SHP77 (cell line): ENCODE measurements around the gene XRN2.

ENCODE experiments used
- DNase-seq, 2 experiments: peaks; one replicate each; lab custom pipeline; 2025; lab: John Stamatoyannopoulos, UW

Gene XRN2

DNA sequence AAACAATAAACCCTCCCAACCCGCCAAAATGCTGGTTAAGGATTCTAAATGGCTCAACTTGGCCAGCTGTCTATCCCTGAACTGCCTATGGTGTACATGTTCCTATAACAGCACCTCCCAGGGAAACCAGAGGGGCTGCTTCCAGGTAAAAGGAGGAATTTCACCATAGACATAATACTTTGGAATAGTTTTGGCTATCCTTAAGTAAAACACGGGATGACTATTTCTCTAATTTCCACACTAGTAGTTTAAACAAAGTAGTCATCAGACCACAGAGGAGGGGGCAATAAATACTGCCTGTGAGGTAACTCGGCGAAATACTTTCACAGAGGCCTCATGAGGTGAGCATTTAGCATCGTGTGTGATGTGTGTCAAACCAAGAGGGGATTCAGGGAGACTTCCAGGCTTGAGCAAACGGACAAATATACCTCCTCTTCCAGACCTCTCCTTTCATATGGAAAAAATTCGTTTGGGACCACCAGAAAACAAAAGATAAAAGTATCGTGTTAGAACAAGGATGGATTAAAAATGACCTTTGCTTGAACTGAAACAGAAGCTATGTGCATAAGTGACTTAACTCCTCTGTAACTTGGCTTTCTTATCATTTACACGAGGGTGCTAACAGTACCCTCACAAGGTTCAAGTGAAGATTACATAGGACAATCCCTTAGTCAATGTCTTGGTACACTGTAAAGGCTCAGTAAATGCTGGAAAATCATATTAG, 1.0 kb upstream of the XRN2 start:
- no peak for DNase-seq

DNA sequence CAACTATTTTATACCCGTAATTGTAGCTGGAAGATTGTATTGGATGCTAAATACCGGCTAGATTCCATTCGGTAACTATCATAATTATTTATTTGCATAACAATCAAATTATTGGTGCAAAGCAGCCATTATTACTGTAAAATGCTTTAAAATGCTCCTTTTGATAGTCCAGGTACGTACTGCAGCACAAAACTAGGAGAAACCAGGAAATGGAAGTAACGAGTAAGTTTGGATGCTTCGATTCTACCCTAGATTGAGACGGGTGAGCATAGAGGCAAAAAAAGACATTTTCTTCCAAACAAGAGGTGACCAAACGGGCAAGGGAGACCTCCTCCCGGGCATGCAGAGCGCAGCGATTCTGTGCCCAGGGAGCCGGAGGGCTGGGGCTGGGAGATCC, 469 bp upstream of the XRN2 start:
- DNase-seq, result no peak

DNA sequence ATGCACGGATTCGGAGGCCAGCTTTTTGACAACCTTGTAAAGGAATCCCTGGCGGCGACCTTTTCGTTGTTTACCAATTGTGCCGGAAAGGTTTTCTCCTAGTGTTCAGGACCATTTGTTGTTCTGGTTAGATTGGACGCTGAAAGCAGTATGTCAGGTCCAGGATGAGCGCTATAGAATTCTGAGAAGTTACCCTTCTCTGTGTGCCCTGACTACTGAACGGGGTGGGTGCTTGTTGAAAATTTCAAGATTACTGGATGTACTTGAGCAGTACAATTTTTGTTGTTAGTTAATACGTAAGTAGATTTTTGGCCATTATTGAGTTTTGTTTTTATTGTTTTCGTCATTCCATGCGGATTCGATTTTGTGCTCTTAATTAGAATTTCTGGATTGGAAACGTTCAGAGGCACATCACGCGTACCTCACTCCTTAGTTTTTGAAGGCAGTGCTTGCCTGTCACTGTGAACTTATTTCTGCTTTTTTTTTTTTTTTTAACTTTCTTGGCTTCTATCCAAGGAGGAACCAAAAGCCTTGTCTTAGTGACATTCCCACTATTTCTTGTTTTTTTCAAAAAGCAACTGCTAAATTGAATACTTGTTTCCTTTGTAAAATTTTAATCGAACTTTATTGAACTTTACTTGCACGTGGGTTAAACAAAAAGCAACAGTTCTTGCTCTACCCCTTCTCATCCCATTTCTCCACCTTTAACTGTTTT, 898 bp downstream of the XRN2 start:
- DNase-seq, result no peak

DNA sequence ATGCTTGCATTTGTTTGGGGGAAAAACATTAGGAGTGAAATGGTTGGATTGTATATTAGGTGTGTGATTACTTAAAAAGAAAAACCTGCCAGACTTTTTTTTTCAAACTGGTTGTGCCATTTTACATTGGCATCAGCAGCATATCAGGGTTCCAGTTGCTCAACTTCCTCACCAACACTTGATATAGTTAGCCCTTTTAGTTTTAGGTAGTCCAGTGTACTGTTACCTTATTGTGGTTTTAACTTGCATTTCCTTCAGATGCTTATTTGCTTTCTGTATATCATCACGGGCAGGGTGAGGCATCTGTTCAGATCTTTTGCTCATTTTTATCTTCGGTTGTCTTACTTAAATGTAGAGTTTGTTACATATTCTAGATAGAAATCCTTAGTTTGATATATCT, 5.2 kb downstream of the XRN2 start:
- DNase-seq, result no peak

DNA sequence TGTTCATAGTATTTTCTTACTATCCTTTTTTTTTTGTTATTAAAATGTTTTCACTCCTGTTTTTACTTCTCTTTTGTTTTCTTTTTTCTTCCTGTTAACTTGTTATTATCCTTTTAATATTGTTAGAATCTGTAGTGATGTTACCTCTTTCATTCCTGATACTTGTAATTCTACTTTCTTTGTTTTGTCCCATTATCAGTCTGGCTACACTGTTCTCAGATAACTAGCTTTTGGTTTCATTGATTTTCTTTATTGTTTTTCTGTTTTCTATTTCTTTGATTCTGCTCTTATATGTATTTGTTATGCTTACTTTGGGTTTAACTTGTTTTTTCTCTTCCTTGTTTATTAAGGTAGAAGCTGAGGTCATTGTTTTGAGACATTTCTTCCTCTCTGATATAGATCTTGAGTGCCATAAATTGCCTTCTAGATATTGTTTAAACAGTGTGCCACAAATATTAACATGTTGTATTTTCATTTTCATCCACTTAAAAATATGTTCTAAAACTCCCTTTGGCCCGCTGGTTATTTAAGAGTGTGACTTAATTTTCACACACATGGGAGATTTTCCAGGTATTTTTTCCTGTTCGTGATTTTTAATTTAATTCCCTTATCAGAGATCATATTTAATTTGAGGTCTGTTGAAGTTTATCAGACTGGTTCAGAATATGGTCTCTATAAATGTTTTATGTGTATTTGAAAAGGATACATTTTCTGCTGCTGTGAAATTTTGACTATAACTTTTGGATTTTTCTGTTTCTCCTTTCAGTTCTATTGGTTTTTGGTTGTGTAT, 6.7 kb downstream of the XRN2 start:
- no peak for DNase-seq

DNA sequence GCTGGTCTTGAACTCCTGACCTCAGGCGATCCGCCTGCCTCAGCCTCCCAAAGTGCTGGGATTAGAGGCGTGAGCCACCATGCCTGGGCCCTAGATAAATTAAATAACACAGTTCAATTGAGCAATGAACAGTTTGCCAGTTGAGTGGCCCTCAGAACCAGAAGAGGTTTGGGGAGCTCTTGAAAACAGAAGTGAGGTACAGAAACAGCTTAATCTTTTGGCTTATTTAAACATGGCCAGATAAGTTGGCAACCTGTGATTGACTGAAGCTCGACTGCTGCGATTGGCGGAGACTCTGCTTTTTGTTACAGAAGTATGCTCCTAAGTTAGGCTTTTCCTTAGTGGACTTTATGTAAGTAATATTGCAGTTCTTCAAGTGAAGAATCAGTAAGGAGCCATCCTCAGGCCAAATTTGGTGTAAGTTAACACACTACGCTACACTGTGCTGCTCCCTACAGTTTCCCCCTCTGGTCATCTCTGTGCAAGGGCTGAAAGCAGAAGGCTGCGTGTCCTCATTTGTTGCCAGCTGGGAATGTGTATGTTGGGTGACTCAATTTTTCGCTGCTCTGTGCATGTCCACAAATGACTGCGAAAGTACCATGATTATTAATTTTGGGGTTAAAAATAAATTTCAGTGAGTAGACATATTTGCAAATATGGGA, 9.8 kb downstream of the XRN2 start:
- DNase-seq, result no peak

DNA sequence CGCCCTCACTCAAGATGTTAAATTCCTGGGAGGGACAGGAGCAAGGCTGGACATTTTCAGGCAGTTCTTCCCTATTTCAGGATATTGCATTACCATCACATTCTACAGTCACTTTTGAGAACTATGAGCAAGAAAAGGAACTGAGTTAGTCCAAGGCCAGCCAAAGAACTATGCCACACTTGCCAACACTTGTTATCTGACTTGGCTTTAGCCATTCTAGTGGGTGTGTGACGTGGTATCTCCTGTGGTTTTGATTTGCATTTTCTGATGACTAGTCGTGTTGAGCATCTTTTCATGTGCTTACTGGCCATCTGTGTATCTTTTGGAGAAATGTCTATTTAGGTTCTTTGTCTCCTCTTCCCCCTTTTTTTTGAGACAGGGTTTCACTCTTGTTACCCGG, 12.0 kb downstream of the XRN2 start:
- DNase-seq, result no peak

DNA sequence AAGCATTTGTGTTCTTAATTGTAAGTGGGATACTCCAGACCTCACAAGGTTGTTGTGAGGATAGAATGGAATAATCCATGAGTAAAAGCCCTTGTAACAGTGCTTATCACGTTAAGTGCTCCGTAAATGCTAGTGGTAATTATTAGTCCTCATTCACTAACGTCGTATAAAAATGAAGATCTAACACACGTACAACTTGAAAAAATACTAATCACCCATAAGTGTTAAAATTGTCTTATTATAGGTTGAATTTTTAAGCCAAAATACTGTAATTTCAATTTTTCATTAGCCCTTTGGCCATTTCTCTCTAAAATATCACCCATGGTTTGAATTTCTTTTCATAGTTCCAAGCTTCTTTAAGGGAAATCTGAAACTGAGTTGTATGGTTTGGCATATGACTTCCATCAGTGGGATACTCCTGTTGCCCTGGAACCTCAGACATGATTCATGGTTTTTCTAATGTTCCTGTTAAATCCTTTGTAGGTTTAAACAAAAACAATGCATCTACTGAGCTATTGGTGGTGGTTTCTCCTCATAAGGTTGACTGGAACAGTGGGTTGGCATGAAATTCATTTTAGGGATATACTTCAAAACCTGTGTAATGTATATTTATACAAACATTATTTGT, 19.1 kb downstream of the XRN2 start:
- DNase-seq, result no peak

DNA sequence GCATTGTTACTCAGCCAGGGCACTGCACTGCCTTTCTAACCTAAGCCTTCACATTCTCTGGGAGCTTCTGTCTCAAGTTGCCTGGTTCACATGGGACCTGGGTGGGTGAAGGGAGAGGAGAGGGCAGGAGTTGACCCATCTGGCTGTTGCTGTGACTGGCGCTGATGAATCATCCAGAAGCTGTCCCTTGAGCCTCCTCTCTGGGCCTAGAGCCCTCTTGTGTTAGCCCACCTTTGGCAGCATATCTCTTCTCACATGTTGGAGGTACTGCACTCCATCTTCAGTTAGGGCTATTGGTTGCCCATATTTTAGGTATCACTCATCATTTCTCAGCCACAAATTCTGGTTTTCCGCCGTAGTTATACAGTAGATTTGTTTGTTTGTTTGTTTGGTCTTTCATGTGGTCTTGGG, 19.8 kb downstream of the XRN2 start:
- no peak for DNase-seq

DNA sequence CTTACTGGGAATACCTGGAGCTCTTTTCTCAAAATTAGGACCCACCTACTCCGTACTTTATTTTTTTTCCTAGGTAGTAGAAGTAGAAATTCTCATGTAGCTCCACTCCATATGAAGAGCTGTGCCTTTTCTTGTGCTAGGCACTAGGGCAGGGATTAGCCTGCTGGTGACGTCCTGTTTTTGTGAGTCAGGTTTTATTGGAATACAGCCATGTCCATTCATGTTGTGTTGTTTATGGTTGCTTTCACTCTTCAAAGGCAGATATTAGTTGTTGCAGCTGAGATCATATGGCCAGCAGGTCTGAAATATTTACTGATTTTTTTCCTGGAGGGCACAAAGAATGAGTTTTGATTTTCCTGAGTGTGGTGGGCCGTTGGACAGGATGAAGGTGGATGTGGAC, 20.5 kb downstream of the XRN2 start:
- no peak for DNase-seq

DNA sequence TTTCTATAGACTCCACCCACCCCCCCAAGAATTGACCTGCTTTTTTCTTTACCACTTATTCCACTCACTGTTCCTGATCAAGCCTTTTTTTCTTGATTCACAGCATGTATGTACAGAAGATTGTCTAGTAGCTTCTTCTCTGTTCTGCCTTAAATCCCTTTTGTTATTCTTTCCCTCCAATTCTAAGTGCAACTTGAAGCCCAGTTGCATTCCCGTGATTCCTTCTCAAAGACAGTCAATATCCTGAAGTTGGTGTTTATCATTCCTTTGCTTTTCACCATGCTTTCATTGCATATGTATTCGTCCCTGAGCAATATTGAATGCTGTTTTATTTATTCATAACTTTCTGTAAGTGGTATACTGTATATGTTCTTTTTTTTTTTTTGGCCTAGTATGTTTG, 21.0 kb downstream of the XRN2 start:
- no peak for DNase-seq

DNA sequence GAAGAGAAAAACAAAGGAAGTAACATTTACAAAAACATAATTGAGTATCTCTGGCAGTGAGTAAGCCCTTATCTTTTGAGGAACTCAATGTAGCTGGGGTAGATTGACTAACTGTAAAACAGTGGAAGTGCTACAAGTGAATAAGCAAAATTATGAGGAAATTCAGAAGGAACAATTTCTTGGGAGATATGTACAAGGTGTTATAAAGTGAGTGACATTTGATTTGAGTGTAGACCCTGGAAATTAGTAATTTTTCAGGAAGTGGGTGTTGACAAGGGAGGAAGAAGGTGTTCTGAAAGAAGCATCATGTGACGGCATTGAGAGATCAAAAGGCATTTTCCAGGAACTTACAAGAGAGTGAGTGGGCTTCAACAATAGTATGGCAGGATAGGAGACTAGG, 22.2 kb downstream of the XRN2 start:
- DNase-seq, result no peak

DNA sequence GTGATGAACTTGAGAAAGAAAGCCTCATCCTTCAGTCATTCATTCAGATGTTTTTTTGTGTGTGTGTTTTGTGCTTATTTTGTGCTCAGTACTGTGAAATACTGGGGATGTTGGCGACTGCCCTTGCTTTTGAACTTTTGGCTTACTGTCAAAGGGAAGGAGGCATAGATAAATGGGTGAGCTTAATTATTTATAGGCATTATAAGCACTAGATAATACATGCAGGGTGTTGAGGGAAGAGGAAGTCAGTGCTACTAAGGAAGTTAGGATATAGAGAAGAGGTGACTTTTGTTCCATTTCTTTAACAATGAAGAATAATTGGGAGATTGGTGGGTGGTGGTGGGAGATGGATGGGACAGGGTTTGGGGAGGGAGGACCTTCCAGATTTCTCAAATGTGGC, 23.6 kb downstream of the XRN2 start:
- no peak for DNase-seq

DNA sequence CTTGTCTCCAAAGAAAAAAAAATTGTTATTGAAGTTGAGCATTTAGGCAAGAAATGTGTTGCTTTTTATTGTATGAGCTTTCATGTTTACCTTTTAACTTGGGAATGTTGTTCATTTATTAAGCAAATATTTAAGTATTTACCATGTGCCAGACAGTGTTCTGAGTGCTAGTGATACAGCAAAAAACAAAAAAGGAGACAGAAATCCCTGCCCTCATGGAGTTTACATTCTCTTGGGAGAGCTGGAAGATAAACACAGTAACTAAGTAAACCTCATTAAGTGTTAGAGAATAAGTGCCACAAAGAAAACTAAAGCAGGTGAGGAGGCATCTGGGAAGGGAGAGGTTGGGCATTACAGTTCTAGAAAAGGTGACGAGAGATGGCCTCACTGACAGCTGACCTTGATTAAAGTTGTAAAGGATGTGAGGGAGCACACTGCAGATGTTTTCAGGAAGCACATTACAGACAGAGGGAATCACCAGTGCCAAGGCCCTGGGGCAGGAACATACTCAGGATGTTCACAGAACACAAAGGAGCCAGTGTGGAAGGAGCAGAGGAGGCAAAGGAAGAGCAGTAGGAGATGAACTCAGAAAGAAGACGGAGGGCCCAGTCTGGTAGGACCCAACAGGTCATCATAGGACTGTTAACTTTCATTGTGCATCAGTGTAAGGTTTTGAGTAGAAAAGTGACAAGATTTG, 33.5 kb downstream of the XRN2 start:
- no peak for DNase-seq

DNA sequence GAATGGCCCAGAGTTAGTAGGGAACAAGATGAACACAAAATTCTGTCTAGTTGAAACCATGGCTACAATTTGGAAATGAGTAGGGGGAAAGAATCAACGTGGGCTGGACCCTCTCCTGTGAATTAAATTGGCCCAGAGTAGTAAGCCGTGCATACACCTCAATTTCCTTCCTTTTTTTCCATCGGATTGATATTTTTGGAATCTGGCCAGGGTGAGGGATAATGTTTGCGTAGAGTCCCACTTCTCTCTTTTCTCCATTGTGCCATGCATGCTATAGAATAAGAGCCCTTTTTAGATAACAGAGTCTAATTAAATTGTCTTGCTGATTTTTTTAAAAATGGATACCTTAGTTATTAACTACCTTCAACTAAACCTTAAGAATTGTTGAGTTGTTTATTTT, 35.2 kb downstream of the XRN2 start:
- no peak for DNase-seq

DNA sequence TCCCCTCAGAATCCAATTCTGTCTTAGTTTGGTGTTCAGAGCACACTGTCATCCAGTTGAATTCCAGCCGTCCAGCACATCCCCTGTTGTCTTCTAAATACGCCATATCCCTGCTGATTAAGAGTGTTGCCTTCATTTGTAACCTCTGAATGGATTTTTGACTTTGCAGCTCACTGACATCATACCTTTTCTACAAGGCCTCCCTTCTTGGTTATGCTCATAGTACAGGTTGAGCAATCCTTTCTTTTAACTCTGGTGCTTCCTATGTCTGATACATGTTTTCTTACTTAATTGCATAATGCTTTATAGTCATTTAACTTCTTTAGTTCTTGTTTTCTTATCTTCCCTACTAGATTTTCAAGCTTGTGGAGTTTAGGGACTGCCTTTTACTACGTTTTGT, 36.4 kb downstream of the XRN2 start:
- DNase-seq, result no peak

DNA sequence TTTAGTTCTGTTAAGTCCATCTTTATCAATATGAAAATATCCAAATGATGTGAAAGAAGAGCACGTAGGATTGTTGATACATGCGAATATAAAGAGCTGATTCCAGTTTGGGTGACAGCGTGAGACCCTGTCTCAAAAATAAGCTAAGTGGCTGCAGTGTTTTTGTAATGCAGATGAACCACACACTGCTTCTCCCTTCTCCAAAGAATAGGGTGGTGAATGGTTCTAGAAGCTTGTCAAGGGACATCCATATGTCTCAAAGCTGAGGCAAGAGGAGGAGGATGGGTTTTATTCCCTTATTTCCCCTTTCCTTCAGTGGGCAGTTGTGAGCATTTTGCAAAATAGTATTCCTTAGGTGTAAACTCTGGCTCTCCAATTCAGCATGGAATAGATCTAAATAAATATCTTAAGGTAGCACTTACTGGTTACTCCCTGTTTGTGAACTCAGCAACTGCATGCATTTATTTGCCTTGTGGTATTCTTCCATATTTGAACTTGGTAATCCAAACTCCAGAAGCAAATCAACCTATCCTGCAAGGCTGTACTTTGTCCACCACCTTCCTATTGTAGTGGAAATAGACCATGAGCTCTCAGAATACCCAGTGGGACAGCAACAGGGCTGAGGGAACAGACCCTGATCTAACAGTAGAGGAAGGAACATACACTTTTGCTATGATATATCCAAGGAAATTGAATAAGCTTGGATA, 38.0 kb downstream of the XRN2 start:
- DNase-seq, result no peak

DNA sequence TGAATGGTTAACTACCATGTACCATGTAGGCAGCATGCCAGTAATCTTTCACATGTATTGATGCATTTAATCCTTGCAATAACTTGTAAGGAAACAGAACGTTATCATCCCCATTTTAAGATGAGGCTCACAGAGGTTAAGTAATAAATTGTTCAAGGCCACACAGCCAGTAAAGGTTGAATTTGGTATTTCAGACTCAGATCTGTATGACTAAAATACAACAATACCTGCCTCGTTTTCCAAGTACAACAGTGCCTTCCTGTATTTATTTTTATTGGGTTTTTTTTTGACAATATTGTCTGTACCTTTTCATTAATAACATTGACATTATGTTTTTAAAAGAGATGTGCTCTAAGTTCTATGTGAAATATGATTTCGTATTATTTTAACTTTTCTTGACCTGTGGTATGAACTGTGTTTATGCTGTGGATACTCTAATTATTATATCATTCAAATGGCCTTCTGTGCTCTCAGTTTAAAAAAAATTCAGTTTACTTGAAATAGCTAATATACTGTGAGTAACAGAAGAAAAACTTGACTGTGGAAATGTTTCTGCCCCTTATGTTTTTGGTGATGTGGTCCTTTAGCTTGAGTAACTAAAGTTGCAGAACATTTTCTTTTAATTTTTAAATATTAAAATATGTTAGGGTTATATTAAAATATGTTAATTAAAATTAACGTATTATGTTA, 39.7 kb downstream of the XRN2 start:
- DNase-seq, result no peak

DNA sequence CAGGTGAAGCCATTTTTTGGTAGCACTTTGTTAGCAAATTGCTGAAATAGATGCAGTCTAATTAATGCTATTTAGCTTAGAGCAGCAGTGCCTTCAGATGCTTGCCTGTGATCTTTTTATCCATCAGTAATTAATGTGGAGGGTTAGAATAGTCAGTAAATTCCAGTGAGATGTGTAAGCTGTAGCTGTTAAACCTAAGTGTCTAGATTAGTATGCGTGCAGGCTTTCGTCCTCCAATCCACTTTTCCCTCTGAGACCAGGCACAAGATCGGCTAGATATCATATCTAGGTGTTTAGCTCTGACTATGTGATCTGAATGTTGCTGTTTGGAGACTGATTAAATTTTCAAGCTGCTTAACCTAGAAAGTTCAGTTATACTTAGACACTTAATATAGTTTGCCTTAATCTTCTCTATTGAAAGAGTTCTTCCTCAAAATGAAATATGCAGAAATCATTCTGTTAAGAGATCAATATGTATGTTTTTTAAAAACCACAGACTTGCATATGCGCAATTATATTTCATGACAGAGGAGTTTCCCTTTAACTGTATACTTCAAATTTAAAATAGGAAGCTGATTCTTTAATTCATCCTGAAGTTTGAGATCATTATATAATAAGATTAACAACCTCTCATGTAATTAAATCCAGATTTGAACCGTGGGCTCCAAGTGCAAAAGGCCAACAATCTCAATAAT, 41.2 kb downstream of the XRN2 start:
- no peak for DNase-seq

DNA sequence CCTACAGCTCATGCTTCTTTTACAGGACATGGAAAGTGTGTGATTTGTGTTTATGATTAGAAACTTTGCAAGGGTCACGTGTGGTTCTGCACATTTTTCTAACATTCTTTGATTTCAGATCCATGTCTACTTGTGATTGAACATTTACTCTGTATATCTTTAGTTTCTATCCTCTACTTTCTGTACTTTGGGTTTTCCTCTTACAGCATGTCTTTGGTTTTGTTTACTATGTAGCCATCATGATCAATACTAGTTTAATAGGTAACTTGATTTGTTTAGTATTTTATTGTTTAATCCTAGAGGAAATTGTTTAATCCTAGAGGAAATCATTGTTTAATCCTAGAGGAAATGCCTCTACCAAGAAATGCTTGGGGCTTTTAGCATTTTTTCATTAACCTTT, 41.8 kb downstream of the XRN2 start:
- no peak for DNase-seq
